ENCODE results near the gene TM4SF4.

GRCh38 chr3:149476225-149476624 is 1.7 kb downstream of the TM4SF4 start:
- TF ChIP-seq CTCF (IDR thresholded peaks at IDR 0.05; ENCODE audit: insufficient read depth, low read depth, low read length) (no peak), EZH2 (IDR thresholded peaks at IDR 0.05; ENCODE audit: insufficient read depth, low read length) (no peak)

Data from astrocyte (in vitro differentiated cells and primary cell).